GM19025 (cell line): Measurements from ENCODE around the gene ZMIZ1.

ENCODE experiments used
- ATAC-seq: cut with Tn5 transposase; IDR thresholded peaks from one replicate; pipeline ENCODE4 v1.9.1; 2021; ENCODE audit warnings: mild to moderate bottlenecking, low read depth, moderate library complexity; ENCODE audit not compliant: unreplicated experiment

The ZMIZ1 gene

GRCh38 chr10:79252971-79253370 lies 184.2 kb downstream of the ZMIZ1 start:
- ATAC-seq = no peak

DNA sequence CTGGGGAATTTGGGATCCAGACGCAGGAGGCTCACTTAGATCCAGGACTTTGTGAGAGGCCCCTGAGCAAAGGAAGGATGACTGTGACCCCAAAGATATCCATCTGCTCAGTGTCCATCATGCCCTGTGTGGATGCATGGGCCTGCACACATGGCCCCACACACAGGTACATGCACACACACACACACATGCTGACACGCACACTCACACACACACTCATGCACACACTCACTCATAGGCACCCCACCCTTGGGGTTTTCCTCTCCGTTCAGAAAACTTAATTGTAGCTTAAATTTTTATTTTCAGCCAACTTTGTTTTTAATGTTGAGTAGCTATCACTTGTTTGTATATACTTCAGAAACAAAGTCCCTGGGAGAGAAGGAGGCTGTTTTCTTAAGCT lies 184.9 kb downstream of the ZMIZ1 start:
- ATAC-seq = no peak

DNA sequence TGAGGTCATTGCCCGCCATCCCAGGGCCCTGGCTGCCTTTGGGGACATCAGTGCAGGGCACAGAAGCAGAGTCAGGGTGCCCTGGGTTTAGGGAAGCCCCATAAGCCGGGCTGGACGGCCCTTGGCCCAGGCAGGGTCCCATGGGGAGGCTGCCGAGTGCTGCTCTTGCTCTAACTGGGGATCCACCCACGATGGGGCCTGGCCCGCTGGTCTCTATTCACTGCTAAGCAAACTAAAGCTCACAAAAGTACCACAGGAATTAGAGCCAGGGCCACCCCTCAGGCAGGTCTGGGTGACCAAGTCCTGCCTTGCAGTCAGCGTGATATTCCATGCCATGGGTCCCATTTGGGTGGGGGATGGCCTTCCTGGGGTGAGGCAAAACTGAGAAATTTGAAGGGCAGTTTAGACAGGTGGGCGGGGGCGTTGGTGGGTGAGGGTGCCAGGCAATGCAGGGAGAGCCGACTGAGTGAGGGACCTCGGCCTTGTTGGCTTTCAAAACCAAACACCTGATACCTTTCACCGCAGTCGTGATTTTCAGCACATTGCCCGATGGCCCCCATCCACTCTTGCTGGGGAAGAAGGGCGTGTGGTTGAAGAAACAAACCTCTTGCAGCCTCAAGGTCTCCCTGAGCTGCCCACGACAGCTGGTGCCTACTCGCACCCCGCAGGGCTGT lies 185.7 kb downstream of the ZMIZ1 start:
- ATAC-seq = no peak

GRCh38 chr10:79255007-79255507 lies 186.3 kb downstream of the ZMIZ1 start:
- ATAC-seq = no peak

DNA sequence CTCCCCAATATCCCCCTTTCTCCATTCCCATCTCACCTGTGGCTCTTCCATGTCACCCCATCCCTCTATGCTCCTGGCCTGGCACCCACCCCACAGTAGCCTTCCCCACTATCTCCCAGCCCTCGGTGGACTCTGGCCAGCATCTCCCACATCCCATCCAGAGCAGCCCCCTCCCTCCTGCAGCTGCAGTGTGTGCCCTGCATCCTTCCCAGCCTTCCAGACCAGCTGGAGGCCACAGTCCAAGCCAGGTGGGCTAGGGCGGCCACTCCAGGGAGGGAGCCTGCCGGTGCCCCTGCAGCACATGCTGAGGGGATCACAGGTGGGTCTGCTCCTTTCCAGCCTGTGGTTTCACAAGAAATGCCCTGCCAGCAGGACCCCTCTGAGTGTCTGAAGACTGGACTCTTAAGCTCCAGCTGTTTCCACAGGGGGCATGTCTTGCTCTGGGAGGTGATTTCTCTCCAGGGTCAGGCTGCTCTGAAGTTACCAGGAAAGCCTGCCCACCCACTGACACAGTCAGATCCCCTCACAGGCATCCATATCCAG lies 187.6 kb downstream of the ZMIZ1 start:
- ATAC-seq = no peak

DNA sequence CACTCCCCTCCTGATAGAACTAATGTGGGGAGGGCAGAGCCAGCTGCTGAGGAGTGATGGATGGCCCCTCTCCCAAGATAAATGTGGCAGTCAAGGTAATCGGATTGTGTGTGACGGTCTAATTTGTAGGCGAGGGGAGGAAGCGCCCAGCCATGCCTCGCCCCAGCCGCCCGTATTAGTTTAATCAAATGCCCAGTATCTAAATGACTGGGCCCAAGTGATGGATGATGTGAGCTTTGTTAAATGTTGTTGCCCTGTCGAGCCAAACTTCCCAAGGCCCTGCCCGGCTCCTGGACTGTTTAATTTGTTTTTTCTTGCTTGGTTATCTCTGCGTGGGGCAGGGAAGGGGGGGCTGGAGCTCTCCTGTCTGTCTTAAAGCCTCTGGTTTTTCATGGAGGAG lies 190.1 kb downstream of the ZMIZ1 start:
- ATAC-seq = no peak

- no peak for ATAC-seq
Observed at GRCh38 chr10:79259834-79260233, 191.1 kb downstream of the ZMIZ1 start.

- ATAC-seq = no peak
Observed at GRCh38 chr10:79260811-79261740, 192.3 kb downstream of the ZMIZ1 start.

DNA sequence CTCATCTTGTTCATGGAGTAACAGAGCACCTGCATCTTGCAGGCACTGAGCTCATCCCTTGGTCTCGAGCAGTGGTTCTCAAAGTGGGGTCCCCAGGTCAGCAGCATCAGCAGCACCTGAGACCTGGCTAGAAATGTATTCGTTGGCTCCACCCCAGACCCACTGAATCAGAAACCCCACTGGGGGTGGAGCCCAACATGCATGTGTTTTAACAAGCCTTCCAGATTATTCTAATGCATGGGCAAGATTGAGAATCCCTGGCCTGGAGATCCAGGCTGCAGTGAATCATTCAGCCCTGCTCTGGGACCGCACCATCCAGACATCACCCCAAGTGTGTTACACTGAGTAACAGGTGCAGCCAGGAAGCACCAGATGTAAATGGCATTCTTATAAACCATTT lies 193.4 kb downstream of the ZMIZ1 start:
- no peak for ATAC-seq

- no peak for ATAC-seq
Observed at GRCh38 chr10:79262959-79263746, 194.4 kb downstream of the ZMIZ1 start.

DNA sequence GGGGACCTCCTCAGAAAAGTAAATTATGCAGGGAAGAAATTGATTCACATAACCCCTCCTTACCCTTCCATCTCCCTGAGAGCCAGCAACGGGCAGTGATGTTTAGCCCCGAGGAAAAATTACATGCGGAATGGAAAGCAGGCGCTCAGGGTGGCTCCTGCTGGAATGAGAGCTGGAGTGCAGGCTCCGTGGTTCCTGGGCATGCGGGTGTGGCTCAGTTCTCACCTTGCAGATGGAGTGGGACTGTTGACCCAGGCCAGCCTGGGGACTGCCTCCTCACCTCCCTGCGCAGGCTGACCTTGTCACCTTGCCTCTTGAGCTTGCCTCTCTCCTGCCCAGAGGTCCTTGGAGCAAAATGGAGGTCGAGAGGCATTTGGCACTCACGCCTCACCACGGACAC lies 195.2 kb downstream of the ZMIZ1 start:
- no peak for ATAC-seq

DNA sequence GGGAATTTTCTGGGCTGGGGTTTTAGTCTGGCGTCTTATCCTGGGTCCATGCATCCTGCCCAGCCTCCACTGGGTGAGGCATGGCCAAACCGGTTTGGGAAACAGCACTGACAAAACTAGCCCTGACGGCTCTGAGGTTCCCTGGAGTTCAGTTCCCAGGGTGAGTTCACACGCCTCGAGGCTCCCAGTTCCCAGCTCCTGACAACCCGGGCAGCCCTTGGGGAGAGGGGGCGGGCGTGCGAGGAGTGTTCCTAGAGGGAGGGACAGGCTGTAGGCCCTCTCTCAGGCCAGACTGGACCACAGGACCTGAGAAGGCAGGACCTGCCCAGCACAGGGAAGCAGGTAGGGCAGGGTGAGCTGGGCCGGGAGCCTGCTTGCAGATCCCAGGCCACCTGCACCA lies 196.2 kb downstream of the ZMIZ1 start:
- no peak for ATAC-seq

DNA sequence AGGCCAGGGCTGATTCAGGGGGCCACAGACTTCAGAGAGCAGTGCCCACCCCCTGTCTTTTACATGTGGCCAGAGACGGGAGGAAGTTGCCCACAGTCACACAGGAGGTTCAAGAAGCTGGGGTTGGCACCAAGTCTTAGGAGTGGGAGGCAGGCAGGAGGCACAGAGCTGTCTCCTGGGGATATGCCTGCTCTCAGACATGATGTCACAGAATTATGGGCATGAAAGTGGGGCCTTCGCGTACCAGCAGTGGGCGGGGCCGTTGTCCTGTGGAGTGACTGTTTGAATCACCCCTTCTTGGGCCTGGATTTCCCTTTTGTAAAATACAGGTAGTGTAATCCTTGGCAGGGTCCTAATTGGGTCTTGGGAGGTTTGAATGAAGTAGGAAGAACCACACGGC lies 197.3 kb downstream of the ZMIZ1 start:
- peak; percentile 38 for ATAC-seq

GRCh38 chr10:79266543-79267312 lies 198.0 kb downstream of the ZMIZ1 start:
- peak; percentile 76 for ATAC-seq

DNA sequence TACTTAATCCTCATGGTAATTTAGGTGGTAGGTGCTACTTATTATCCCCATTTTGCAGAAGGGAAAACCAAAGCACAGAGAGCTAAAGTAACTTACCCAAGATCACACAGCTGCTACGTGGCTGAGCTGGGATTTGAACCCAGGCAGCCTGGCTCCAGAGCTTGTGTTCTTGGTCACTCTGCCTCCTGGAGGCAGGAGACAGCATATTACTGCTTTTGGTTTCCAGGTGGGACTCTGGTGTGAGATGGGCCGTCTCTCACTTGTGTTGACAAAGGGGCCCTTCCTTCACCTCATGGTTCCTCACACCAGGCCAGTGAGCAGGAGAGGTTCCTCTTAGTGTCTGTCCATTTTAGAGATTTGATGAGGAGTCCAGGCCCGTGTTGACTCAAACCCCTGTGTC lies 198.7 kb downstream of the ZMIZ1 start:
- no peak for ATAC-seq

GRCh38 chr10:79268161-79268601 lies 199.4 kb downstream of the ZMIZ1 start:
- no peak for ATAC-seq

DNA sequence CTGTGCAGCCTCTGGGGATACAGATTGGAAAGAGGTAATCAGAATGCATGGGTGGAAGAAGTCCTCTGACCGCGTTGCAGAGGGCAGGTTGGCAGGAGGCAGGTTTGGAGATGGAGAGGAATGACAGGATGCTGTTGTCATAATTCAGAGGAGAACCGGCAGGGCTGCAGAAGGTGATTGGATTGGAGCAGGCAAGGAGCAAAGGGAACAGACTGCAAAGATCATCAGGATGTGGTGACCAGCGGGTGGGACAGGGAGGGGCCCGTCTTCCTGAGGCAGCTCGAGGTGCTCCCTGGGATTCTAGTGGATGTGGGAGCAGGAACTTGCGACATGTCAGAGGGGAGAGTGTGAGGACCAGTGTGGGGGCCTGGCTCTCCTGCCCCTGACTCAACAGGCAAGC lies 200.0 kb downstream of the ZMIZ1 start:
- no peak for ATAC-seq

DNA sequence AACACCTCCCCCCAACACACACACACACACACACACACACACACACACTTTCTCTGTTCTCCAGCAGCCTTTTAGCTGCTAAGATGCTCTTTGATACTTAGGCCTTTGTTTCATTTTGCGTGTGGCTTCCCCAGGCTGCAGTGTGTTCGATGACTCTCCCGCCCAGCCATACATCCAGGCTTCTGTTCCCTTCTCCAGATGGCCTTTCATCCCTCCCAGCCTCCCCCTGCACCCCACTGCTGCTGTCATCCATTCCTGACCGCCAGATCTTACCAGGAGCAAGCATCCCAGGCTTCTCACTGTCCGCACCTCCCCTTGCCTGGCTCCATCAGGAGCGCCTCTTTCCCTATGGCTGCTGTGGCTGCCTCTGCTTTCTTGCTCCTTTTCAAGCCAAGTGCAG lies 200.7 kb downstream of the ZMIZ1 start:
- no peak for ATAC-seq

DNA sequence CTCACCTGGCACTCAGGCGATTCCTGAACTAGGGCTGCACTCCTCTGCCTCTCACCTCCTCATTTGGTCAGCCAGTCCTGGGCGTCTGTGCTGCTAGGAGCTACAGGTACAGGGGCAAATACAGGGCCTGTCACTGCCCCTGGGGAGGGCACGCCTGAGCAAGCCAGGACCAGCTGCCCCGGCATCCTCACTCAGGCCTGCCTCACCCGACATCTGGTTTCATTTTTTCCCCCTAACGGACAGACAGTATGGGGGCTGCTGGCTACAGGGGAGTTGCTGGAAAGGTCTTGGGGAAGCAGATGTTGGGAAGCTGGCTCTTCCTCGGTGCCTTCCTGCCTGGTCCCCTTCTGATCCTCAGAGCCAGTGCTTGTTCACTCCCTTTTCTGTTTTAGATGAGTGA lies 201.2 kb downstream of the ZMIZ1 start:
- ATAC-seq = no peak
